Measurements from ENCODE around the gene ISG15.

Gene ISG15

DNA sequence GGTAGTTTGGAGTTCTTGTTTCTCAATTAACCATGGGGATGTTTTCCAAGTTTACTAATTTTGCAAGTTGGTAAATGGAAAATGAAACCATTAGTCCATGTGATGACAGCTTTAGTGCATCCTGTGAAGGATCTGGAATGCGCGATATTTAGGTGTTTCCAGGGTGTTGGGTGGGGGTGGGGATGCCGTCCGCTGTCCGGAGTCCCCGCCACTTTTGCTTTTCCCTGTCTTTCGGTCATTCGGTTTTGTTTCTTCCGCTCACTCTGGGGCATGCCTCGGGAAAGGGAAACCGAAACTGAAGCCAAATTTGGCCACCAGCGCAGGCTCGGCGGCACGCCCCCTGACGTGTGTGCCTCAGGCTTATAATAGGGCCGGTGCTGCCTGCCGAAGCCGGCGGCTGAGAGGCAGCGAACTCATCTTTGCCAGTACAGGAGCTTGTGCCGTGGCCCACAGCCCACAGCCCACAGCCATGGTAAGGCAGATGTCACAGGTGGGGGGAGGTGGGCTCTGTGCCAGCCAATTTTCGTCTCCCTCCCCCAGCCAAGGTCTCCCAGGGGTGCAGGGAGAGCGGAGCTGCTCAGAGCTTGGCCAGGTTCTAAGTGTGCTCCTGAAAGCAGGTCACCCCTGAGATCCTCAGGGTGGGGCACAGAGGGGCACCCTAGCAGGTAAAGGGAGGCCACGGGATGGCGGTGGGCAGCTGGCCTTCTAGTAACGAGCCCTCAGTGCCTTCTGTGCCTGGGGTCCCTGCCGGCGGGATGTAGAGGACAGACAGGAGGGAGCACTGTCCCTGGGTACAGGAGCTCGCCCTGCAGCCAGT is at the start of gene ISG15:
ISG15 (plus strand) TSS at position 393 of the 817 bp plus-strand sequence; CDS start at position 470, 77 bp downstream.
- peak; percentile 78 for FAIRE-seq

DNA sequence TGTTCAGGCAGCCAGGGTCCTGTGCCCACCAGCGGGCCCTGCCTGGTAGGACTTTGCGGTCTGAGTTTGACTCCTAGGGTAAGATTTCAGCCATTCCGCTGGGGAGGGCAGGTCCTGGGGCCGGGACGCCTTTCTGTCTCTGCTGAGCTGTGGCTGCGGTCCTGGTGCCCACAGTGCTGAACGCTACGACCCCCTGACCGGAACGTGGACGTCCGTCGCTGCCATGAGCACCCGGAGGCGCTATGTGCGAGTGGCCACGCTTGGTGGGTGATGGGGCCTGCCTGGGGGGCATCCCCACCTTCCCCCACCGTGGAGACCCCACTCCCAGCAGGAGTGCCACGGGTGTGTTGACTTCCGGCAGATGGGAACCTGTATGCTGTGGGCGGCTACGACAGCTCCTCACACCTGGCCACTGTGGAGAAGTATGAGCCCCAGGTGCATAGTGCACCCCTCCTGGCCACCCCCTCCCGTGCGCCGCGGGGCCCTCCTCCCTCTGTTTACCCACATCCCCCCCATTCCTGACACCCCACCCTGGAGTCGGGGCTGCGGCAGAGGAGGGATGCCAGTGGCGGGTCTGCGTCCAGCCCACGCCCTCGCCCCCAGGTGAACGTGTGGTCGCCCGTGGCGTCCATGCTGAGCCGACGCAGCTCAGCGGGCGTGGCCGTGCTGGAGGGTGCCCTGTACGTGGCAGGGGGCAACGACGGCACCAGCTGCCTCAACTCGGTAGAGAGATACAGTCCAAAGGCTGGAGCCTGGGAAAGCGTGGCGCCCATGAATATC is 49.4 kb upstream of the ISG15 start:
- no peak for FAIRE-seq

DNA sequence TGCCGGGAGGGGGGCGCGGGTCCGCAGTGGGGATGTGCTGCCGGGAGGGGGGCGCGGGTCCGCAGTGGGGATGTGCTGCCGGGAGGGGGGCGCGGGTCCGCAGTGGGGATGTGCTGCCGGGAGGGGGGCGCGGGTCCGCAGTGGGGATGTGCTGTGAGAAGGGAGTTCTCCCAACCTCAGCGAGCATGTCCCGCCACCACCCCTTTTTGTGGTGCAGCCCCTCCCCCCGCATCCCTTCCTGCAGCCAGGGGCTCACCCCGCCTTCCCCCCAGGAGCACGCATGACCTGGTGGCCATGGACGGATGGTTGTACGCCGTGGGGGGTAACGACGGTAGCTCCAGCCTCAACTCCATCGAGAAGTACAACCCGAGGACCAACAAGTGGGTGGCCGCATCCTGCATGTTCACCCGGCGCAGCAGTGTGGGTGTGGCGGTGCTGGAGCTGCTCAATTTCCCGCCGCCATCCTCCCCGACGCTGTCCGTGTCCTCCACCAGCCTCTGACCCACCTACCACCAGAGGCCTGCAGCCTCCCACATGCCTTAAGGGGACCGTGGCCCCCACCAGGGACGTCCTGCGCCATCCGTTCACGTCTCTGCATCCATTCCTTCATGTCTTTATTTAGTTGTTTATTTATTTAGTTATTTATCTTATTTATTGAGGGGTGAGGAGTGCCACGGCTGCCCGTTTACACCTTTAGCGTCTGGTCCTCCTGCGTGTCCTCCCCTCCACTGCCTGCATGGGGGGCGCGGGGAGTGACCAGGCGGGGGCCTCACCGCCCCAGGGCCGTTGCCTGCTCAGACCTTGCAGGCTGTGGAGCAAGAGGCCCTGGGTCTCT is 48.4 kb upstream of the ISG15 start:
- FAIRE-seq: no peak

- no peak for FAIRE-seq
Measured at GRCh38 chr1:965526-966134, 47.7 kb upstream of the ISG15 start.

DNA sequence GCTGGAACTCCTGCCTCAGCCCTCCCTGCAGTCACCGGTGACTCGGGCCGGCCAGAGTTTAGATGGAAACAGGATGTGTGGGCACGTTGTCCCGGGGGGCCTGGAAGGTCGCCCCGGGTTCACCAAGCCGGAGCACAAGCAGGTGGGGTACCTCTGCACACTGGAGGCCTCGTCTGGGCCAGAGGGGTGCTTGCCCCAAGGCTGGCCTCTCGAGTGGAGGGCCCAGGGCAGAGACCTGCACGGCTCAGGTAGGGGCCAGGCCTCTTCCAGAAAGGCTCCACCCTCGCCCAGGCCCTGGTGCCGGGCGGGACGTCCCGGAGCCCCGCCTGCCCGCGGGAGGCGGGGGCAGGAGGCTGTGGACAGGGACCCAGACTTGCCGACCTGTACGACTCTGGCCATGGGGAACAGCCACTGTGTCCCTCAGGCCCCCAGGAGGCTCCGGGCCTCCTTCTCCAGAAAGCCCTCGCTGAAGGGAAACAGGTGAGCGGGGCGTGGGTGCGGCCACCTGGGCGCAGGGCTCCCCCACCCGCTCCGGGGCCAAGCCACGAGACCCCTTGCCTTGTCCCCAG is 47.1 kb upstream of the ISG15 start, which contains the start of gene PLEKHN1:
PLEKHN1 (plus strand) TSS at position 348 of the 569 bp plus-strand sequence; CDS start at position 398, 50 bp downstream.
- FAIRE-seq: no peak

DNA sequence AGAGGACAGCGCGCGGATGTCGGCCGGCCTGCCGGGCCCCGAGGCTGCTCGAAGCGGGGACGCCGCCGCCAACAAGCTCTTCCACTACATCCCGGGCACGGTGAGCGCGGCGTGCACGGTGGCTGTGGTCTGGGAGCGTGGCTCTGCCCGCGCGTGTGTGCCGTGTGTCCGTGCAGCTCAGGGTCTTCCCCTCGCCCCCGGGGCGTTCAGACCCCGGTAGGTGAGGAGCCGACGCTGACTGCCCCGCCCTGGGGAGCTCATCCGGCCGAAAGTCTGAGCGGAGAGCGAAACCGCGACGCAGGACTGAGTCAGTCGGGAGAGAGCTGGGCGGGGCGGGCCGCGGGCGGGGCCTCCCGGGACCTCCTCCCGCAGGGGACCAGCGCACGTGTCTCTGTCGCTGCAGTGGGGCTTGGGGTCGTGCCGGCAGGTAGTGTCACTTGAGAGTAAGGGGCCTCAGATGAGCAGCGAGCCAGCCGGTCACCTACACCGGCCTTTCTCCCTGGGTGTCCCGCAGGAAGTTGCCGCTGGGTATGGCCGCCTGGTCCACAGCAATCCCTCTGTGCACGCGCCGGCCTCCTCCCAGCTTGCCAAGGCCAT is 46.5 kb upstream of the ISG15 start:
- no peak for FAIRE-seq

DNA sequence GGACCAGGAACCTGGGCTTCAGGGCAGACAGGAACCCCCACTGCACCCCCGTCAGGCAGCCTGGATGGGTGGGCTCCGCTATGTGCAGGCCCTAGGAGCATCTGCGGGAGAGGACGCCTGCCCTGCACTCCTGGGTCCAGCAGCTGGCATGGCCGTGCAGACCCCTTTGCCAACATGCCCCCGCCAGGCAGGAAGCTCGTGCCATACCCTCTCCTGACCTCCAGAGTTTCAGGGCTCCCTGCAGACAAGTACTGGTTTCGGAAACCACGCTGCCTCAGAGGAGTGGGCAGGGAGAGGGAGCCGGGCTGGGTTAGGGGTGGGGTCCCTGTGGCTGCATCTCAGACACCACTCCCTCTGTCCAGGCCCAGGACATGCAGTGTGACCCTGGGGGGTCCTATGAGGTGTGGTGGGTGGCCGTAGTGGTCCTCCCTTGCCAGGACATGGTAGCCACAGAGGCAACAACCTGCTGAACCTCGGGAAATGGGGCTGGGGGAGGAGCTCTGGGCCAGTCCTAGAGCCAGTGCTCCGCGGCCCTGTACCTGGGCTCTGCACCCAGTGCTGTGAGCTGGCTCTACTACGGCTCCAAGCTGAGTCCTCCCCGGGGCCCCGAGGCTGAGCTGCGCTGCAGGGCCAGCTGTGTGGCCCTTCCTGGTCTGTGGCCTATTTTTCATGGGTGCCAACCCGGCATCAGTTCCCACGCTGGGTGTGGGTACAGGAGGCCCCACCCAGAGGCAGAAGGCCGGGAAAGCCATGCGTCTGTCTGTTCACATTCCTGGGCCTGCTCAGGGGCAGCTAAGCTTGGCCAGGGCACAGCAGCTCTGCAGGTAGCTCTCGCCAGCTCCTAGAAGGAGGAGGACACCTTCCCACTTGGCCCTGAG is 45.6 kb upstream of the ISG15 start:
- no peak for FAIRE-seq

DNA sequence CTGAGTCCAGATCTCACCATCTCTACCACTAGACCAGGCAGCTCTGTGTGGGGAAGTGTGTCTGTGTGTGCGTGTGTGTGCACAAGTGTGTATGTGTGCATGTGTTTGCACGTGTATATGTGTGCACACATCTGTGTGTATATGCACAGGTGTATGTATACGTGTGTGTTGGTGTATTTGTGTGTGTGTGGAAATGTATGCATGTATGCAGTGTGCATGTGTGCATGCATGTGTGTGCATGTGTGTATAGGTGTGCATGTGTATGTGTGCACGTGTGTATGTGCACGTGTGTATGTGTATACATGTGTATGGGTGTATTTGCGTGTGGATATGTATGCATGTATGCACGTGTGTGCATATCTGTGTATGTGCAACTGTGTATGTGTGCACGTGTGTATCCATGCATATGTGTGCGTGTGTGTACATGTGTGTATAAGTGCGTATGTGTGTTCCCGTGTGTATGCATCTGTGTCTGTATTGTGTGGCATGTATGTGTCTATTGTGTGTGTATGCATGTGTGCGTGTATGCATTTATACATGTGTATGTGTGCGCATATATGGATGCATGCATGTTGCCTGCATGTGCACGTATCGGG is 43.9 kb upstream of the ISG15 start:
- FAIRE-seq: no peak

DNA sequence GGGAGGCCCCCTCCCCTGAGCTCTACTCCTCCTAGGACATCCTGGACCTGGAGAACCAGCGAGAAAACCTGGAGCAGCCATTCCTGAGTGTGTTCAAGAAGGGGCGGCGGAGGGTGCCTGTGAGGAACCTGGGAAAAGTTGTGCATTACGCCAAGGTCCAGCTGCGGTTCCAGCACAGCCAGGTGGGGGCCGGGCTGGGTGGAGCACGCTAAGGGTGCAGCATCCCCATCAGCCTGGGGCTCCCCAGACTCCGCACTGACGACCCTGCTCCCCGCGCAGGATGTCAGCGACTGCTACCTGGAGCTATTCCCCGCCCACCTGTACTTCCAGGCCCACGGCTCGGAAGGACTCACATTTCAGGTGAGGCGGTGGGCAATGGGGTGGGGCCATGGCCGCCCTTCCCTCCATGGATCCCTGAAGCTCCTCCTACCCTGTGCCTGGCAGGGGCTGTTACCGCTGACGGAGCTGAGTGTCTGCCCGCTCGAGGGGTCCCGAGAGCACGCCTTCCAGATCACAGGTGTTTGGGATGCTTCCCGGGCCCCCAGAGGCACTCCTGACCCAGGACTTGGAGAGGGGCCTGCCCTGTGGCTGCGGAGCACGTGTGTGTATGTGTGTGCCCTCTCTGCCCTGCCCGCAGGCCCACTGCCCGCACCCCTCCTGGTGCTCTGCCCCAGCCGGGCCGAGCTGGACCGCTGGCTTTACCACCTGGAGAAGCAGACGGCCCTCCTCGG is 42.9 kb upstream of the ISG15 start:
- no peak for FAIRE-seq

DNA sequence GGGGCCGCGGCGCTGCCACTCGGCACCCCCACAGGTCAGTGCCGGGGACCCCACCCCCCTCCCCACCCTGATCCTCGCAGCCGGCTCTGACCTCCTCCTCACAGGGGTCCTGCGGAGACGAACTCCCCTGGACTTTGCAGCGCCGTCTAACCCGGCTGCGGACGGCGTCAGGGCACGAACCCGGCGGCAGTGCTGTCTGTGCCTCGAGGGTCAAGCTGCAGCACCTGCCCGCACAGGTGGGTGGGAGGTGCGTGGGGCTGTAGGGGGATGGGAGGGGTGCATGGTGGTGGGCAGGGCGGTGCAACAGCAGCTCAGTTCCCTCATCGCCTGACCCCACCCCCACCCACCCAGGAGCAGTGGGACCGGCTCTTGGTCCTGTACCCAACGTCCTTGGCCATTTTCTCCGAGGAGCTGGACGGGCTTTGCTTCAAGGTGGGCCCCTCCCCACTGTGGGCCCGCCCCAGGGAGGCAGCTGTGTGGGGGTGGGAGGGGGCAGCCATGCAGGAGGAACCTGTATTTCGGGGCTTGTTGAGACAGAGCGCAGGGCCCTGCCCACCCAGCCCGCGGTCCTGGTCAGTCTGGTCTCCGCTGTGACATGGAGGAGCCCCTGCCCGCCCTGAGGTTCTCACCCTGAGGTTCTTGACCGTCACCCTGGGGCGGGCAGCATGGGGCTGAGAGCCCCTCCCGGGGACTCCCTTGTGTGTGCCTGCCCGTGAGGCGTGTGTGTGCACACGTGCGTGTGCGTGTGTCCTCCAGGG is 42.1 kb upstream of the ISG15 start:
- no peak for FAIRE-seq

- no peak for FAIRE-seq
Measured at GRCh38 chr1:971751-972506, 41.4 kb upstream of the ISG15 start.

- FAIRE-seq: no peak
Measured at GRCh38 chr1:972726-973458, 40.4 kb upstream of the ISG15 start.

DNA sequence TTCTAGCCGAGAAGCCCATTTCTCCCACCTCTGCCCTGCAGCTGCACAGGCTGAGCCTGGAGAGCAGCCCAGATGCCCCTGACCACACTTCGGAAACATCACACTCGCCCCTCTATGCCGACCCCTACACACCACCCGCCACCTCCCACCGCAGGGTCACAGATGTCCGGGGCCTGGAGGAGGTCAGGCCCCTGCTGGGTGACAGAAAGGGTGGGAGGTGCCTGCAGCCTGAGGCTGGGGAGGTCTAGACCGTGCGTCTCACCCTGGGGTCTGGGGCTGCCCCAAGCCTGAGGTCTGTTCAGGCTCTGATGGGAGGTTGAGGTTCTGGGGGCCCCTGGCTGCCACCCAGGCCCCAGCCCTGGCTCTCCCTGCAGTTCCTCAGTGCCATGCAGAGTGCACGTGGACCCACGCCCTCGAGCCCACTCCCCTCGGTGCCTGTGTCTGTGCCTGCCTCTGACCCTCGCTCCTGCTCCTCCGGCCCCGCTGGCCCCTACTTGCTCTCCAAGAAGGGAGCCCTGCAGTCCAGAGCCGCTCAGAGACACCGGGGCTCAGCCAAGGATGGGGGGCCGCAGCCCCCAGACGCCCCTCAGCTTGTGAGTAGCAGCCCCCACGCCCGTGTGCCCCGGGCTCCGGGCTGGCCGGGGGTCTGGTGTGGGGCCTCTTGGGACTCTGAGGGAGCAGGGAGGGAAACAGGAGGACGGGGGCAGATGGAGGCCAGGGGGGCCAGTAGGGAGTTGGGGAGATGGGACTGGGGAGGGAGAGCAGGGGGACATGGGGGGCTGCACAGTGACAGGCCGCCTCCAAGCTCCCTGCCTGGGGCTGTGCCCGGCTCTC is 39.6 kb upstream of the ISG15 start:
- no peak for FAIRE-seq

DNA sequence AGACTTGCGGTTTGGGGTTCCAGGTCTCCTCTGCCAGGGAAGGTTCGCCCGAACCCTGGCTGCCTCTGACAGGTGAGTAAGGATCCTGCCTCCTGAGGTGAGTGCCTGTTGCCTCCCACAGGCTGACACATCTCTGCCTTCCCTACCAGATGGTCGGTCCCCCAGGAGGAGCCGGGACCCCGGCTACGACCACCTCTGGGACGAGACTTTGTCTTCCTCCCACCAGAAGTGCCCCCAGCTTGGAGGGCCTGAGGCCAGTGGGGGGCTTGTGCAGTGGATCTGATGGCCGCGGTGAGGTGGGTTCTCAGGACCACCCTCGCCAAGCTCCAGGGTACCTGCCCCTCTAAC is 39.0 kb upstream of the ISG15 start:
- FAIRE-seq: no peak

DNA sequence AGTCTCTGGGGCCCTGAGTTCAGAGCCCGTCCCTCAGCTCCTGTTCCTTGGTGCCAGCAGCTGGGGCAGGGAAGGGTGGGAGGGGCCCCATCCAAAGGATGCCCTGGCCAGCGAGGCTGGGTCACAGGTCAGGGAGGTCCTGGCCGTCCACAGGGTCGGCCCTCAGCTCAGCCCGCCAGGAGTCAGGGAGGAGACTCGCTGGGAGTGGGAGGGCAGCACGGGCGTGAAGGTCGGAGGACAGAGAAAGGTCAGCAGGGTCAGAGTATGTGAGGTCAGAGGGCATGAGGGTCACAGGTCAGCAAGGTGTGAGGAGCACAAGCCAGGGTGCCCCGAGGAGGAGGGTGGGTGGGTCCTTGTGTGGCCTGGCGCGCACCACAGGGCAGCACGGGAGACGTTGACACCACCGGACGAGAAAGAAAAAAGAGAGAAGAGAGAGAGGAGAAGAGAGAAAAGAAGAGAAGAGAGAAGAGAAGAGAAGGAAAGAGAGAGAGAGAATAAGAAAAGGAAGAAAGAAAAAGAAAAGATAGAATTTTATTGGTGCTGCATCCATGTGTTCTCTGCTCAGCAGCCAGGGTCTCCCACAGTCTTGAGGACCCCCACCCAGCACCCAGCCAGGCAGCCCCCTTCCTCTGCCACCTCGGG is 38.5 kb upstream of the ISG15 start:
- no peak for FAIRE-seq

GRCh38 chr1:975365-975764 is 37.9 kb upstream of the ISG15 start:
- FAIRE-seq: no peak

Data from A204.1 (cell line).